Neural cell (in vitro differentiated cells): ENCODE data around the gene GPAT2.
"Not testable (repeated sequence)": the region's sequence is repeated elsewhere in the genome, so short reads cannot be mapped to it uniquely, and the experiment has no call there.

ENCODE experiments used
- CTCF ChIP-seq: fragments of 450-650 bp; IDR thresholded peaks from 2 replicates; pipeline ENCODE4 v1.5.1; 2014; ENCODE audit warnings: antibody characterized with exemption, mild to moderate bottlenecking, moderate library complexity; ENCODE audit not compliant: poor library complexity, severe bottlenecking
- EP300 ChIP-seq: fragments of 450-650 bp; conservative IDR thresholded peaks from 2 replicates; pipeline ENCODE4 v1.6.1; 2014; ENCODE audit warnings: antibody characterized with exemption, mild to moderate bottlenecking, moderate library complexity; ENCODE audit not compliant: poor library complexity, severe bottlenecking
- EZH2 ChIP-seq: fragments of 200-600, 300-800 bp; shearing (Covaris generic), sonication (generic); IDR thresholded peaks from 2 replicates; pipeline ENCODE4 v1.6.1; 2014; ENCODE audit warnings: antibody characterized with exemption, low read length, borderline replicate concordance, mild to moderate bottlenecking; ENCODE audit not compliant: insufficient read depth, poor library complexity, severe bottlenecking
- MXI1 ChIP-seq: fragments of 450-650 bp; conservative IDR thresholded peaks from 2 replicates; pipeline ENCODE4 v1.6.1; 2014; ENCODE audit warnings: antibody characterized with exemption, mild to moderate bottlenecking; ENCODE audit not compliant: poor library complexity, severe bottlenecking
- POLR2AphosphoS5 ChIP-seq: IDR thresholded peaks from 2 replicates; pipeline ENCODE4 v1.6.1; 2012
- RAD21 ChIP-seq: fragments of 450-650 bp; conservative IDR thresholded peaks from 2 replicates; pipeline ENCODE4 v1.6.1; 2014; ENCODE audit warnings: antibody characterized with exemption, mild to moderate bottlenecking, moderate library complexity
- REST ChIP-seq: IDR thresholded peaks from 2 replicates; pipeline ENCODE4 v1.6.1; 2012; ENCODE audit warnings: borderline replicate concordance
- SMC3 ChIP-seq: fragments of 450-650 bp; conservative IDR thresholded peaks from 2 replicates; pipeline ENCODE4 v1.6.1; 2014; ENCODE audit warnings: antibody characterized with exemption, mild to moderate bottlenecking, moderate library complexity; ENCODE audit not compliant: poor library complexity
- TAF1 ChIP-seq: IDR thresholded peaks from 2 replicates; pipeline ENCODE4 v1.6.1; 2012; ENCODE audit warnings: low read depth

- TF ChIP-seq CTCF, POLR2AphosphoS5, MXI1, RAD21, REST, EZH2, TAF1, EP300, SMC3: not testable (repeated sequence)
Observed at GRCh38 chr2:96022126-96022525, 12.6 kb downstream of the GPAT2 start.
